ENCODE measurements around the gene LRIT1.
"Not testable (repeated sequence)": the region's sequence is repeated elsewhere in the genome, so short reads cannot be mapped to it uniquely, and the experiment has no call there.

LRIT1 gene, protein sequence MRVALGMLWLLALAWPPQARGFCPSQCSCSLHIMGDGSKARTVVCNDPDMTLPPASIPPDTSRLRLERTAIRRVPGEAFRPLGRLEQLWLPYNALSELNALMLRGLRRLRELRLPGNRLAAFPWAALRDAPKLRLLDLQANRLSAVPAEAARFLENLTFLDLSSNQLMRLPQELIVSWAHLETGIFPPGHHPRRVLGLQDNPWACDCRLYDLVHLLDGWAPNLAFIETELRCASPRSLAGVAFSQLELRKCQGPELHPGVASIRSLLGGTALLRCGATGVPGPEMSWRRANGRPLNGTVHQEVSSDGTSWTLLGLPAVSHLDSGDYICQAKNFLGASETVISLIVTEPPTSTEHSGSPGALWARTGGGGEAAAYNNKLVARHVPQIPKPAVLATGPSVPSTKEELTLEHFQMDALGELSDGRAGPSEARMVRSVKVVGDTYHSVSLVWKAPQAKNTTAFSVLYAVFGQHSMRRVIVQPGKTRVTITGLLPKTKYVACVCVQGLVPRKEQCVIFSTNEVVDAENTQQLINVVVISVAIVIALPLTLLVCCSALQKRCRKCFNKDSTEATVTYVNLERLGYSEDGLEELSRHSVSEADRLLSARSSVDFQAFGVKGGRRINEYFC

DNA sequence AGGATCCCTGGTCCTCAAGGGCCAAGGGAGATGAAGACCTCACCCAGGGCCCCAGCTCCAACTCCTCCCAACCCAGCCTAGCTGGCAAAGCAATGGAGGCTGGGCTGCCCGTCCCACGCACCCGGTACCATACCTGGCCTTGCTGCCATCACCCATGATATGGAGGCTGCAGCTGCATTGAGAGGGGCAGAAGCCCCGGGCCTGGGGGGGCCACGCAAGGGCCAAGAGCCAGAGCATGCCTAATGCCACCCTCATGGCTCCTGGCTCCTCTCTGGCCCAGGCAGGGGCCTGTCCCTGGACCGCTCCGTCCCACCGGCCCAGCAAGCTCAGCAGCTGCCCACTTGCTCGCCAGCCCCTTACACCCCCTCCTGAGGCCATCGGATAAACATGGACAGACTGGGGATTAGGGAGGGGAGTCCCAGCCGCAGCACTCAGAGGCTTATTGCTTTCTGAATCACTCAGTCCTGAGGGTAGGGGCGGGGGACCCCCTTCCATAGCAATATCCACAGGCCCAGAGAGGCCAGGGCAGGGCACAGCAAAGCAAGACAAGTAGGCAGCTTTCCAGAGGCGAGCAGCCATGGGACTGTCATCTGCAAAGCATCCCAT, at the start of gene LRIT1:
Gene LRIT1, minus strand, starts transcription at position 362 of the 606 bp plus-strand sequence. Its CDS starts 107 bp downstream, at position 255.
- in situ Hi-C loops (cut with HindIII; ENCODE audit: low sequenced_read_pairs) = no loop called here
- no peak within 1 kb of the TSS for H3K4me3 ChIP-seq (ENCODE audit: low read depth, low read length)
- TF ChIP-seq, protein P1, sequence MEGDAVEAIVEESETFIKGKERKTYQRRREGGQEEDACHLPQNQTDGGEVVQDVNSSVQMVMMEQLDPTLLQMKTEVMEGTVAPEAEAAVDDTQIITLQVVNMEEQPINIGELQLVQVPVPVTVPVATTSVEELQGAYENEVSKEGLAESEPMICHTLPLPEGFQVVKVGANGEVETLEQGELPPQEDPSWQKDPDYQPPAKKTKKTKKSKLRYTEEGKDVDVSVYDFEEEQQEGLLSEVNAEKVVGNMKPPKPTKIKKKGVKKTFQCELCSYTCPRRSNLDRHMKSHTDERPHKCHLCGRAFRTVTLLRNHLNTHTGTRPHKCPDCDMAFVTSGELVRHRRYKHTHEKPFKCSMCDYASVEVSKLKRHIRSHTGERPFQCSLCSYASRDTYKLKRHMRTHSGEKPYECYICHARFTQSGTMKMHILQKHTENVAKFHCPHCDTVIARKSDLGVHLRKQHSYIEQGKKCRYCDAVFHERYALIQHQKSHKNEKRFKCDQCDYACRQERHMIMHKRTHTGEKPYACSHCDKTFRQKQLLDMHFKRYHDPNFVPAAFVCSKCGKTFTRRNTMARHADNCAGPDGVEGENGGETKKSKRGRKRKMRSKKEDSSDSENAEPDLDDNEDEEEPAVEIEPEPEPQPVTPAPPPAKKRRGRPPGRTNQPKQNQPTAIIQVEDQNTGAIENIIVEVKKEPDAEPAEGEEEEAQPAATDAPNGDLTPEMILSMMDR (IDR thresholded peaks at IDR 0.05; ENCODE audit: low read depth, low read length, missing control alignments) = no peak
- no peak for DNase-seq (ENCODE audit: low read depth)

DNA sequence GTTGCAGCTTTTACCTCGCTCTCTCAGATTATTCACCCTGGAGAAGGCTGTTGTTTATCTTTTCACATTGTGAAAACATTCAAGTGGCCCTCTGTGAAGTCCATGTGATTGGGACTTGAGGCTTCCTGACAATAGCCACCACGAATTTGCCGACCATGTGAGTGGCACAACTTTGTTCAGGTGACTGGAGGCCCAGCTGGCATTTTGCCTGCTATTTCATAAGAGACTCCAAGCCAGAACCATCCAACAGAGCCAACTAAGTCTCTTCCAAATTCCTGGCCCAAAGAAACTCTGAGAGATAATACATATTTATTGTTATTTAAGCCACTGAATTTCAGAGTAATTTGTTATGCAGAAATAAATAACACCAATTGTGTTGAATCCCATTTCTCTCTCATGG, 48.9 kb upstream of the LRIT1 start:
- in situ Hi-C loops (cut with HindIII; ENCODE audit: low sequenced_read_pairs) = no loop called here
- H3K4me3 ChIP-seq (ENCODE audit: low read depth, low read length) = no peak overlapping the region
- TF ChIP-seq, protein P1 (IDR thresholded peaks at IDR 0.05; ENCODE audit: low read depth, low read length, missing control alignments) = no peak
- no peak for DNase-seq (ENCODE audit: low read depth)

DNA sequence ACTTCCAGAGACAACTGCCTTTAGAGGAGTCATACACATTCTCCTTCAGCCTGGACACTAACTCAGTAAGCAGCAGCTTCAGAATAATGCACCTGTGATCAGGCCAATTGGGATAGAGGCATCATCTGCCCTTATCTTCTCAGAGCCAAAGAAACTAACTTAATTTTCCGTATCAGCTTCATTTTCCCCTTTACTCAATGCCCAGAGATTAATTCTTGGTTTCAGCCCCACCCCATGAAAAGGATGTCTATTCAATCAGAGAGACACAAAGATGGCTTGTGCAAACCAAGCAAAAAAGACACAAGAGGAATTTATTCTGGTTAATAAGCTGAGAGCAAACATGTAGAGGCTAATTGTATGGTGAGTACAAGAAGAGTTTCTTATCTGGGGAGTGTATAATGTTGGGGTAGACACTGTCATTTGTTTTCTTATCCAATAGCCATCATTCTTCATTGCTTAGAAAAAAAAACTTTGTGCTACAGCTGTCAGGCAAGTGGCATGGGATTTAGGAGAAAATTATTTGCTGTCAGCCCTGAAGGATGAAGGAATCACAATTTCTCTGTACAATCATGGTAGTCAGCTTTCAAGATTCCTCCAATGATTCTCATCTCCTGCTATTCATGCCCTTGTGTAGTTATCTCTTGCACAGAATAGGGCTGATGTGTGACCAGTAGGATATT, 48.3 kb upstream of the LRIT1 start:
- TF ChIP-seq, protein P1 (IDR thresholded peaks at IDR 0.05; ENCODE audit: low read depth, low read length, missing control alignments) = no peak
- no peak for DNase-seq (ENCODE audit: low read depth)
- in situ Hi-C loops (cut with HindIII; ENCODE audit: low sequenced_read_pairs) = no loop called here
- no peak overlapping the region for H3K4me3 ChIP-seq (ENCODE audit: low read depth, low read length)

DNA sequence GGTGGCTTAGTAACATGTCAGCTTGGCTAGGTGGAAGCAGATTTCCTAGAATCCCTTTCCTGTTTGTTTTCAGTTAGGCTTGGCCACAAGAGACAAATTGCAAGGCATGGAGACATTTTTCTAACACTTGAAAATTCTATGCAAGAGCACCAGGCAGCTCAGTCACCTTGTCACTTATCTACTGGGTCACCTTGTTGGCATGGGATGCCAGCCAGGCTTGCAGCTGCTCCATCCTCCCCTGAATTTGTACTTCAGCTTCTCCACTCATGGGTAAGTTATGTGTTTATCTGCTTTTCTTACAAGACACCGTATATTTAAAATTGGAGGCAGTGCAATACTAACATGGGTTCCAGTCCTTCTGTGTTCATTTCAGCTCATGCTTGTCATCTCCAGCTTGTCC, 46.8 kb upstream of the LRIT1 start:
- no peak for DNase-seq (ENCODE audit: low read depth)
- TF ChIP-seq, protein P1 (IDR thresholded peaks at IDR 0.05; ENCODE audit: low read depth, low read length, missing control alignments) = no peak
- no peak overlapping the region for H3K4me3 ChIP-seq (ENCODE audit: low read depth, low read length)
- in situ Hi-C loops (cut with HindIII; ENCODE audit: low sequenced_read_pairs) = no loop called here

DNA sequence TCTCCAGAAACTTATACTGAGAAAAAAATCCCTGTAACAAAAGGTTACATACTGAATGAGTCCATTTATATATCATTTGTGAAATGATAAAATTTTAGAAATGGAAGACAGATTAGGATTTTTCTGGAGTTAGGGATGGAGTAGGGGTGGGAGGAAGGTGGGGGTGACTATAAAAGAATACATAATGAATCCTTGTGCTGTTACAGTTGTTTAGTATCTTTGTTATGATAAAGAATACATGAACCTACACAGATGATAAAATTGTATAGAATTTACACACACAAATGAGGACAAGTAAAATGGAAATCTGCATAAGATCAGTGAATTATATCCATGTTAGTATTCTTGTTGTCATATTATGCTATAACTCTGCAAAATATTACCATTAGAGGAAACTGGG, 45.3 kb upstream of the LRIT1 start:
- TF ChIP-seq, protein P1 (IDR thresholded peaks at IDR 0.05; ENCODE audit: low read depth, low read length, missing control alignments) = no peak
- in situ Hi-C loops (cut with HindIII; ENCODE audit: low sequenced_read_pairs) = no loop called here
- no peak overlapping the region for H3K4me3 ChIP-seq (ENCODE audit: low read depth, low read length)

DNA sequence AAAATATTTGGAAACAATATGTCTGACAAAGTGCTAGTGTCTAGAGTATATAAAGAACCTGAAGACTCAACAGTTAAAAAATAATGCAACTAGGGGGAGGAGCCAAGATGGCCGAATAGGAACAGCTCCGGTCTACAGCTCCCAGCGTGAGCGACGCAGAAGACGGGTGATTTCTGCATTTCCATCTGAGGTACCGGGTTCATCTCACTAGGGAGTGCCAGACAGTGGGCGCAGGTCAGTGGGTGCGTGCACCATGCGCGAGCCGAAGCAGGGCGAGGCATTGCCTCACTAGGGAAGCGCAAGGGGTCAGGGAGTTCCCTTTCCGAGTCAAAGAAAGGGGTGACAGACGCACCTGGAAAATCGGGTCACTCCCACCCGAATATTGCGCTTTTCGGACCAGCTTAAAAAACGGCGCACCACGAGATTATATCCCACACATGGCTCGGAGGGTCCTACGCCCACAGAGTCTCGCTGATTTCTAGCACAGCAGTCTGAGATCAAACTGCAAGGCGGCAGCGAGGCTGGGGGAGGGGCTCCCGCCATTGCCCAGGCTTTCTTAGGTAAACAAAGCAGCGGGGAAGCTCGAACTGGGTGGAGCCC, 38.6 kb upstream of the LRIT1 start:
- in situ Hi-C loops (cut with HindIII; ENCODE audit: low sequenced_read_pairs); H3K4me3 ChIP-seq (ENCODE audit: low read depth, low read length); DNase-seq (ENCODE audit: low read depth): not testable (repeated sequence)

More for the DNA sequence above, 45.3 kb upstream of the LRIT1 start:
- DNase-seq (ENCODE audit: low read depth) = no peak
